ENCODE results near the gene TTC24. TPM values are rescaled to one million over a fixed set of nuclear protein-coding genes. Genes with fewer than 3 reads are reported as not detected.
A peak's percentile ranks its signal among the peaks of the same experiment; 100 is the strongest.

TTC24 gene
- total and polyA plus RNA-seq, 2 experiments from 2014 or later = not detected

- no peak for TF ChIP-seq REST (IDR thresholded peaks at IDR 0.05; ENCODE audit: unreplicated experiment)
- TF ChIP-seq ETS1 (IDR thresholded peaks at IDR 0.05) = no peak
- TF ChIP-seq JUNB (IDR thresholded peaks at IDR 0.05; ENCODE audit: unreplicated experiment) = no peak
- TF ChIP-seq EZH2 (IDR thresholded peaks at IDR 0.05; ENCODE audit: low read depth, unreplicated experiment) = no peak
- no peak for TF ChIP-seq CREB1 (CRISPR knock-in tag; IDR thresholded peaks at IDR 0.05; ENCODE audit: low read depth)
- no peak for TF ChIP-seq POLR2AphosphoS5 (IDR thresholded peaks at IDR 0.05; ENCODE audit: low read depth)
Observed at GRCh38 chr1:156583821-156584622, 4.5 kb downstream of the TTC24 start (continued).

GRCh38 chr1:156584813-156585212 is 5.3 kb downstream of the TTC24 start:
- peak overlapping the region; percentile 62 for H3K4me3 Mint-ChIP-seq
- DNase-seq (ENCODE audit: low spot score) = peak; percentile 87
- peak; percentile 43; the same call in 1 of the 2 replicates for TF ChIP-seq POLR2AphosphoS5 (IDR thresholded peaks at IDR 0.05; ENCODE audit: low read depth)
- TF ChIP-seq ETS1 (IDR thresholded peaks at IDR 0.05) = peak; percentile 81; the same call in 1 of the 2 replicates
- no peak for TF ChIP-seq ZNF462 (CRISPR knock-in tag; IDR thresholded peaks at IDR 0.05)

More at GRCh38 chr1:156584813-156585212, 5.3 kb downstream of the TTC24 start:
- H3K27ac ChIP-seq (ENCODE audit: low read depth) = no peak overlapping the region
- no peaks in the 10 kb centered on the region; the same call in 2 of the 3 replicates for H3K36me3 Mint-ChIP-seq (ENCODE audit: low read depth)
- peaks cover 26% of the 10 kb centered on the region for H3K4me1 Mint-ChIP-seq
- peaks cover 8% of the 10 kb centered on the region for H3K27me3 Mint-ChIP-seq (ENCODE audit: insufficient read depth, low read depth, poor library complexity)
- peak overlapping the region; percentile 41 for H3K4me3 ChIP-seq
- H3K9me3 Mint-ChIP-seq = no peaks in the 10 kb centered on the region; the same call in 2 of the 3 replicates
- peak overlapping the region; percentile 72 for H3K4me2 ChIP-seq
- no peaks in the 10 kb centered on the region for H4K20me1 ChIP-seq (replicated peaks; ENCODE audit: insufficient read depth)
- 0 out of 2 replicates have a peak, but pooled peaks cover 3% of the 10 kb centered on the region for H3K9me2 ChIP-seq (ENCODE audit: insufficient read depth)
- H3F3A ChIP-seq (replicated peaks; ENCODE audit: low read depth) = no peaks in the 10 kb centered on the region
- H3K27ac Mint-ChIP-seq = no peak overlapping the region
- no peaks in the 10 kb centered on the region for H3K27me3 ChIP-seq (ENCODE audit: insufficient read depth)
- ATAC-seq = peak; percentile 74
- peaks cover 10% of the 10 kb centered on the region for H3K4me1 ChIP-seq (ENCODE audit: insufficient read depth)
- H2AFZ ChIP-seq = 0 out of 2 replicates have a peak overlapping the region, but pooled peaks have one; percentile 33
- no peaks in the 10 kb centered on the region for H3K79me2 ChIP-seq (replicated peaks; ENCODE audit: insufficient read depth)
- H3K36me3 ChIP-seq (ENCODE audit: insufficient read depth) = no peaks in the 10 kb centered on the region
